NCI-H524 (cell line): ENCODE data around the gene CSTPP1.

Experiments used
- DNase-seq, 2 experiments: peaks; one replicate each; lab custom pipeline; 2025; lab: John Stamatoyannopoulos, UW

Gene CSTPP1

DNA sequence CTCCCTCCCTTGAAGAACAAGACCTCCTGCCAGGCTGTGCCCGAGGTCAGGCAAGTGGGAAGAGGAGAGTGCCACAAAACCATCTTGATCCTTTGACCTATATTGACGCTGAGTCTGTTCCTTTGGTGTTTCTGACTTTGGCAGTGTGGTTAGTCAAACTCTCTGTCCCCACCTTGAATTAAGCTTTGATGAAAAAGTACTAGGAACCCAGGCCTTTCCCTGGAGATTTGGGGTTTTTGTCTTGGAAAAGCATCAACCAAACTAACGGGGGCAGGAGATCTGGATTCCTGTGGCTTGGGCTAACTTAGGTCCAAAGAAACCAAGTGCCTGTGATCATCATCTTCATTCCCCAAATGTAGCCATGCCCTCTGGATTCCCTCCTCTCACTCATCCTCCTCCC lies 199.8 kb downstream of the CSTPP1 start:
- DNase-seq = no peak

DNA sequence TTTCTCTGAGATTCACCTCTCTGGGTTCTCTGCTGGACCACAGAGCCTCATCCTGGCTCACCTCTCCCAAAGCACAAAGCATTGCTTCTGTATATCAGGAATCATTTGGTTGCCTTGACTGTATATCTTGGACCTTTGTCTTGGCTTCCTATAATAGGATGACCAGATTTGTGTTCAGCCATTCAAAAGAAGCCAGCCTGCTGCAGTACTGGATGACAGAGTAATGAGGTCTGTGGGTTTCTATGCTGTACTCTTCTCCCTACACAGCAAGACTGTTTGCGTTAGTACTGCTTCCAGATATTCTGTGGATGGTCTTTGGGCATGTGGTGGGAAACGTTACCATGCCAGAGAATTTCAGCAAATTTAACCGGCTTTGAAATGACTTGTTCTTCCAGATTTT lies 200.4 kb downstream of the CSTPP1 start:
- no peak for DNase-seq

DNA sequence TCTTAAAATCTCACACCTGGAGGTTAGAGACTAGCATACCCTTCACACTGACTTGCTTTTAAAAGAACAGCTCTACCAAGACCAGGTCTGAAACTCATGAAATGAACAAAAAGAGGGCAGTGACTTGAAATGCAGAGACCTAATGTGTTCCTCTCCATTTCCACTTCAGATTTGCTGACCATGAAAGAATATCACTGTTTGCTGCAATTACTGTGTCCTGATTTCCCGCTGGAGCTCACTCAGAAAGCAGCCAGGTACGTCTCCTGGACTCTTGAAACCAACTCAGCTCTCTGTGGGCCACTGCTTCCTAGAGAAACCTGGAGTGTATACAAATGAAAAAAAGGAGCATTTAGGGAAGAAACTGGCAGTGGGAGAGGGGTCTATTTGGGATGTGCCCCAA lies 200.9 kb downstream of the CSTPP1 start:
- no peak for DNase-seq

DNA sequence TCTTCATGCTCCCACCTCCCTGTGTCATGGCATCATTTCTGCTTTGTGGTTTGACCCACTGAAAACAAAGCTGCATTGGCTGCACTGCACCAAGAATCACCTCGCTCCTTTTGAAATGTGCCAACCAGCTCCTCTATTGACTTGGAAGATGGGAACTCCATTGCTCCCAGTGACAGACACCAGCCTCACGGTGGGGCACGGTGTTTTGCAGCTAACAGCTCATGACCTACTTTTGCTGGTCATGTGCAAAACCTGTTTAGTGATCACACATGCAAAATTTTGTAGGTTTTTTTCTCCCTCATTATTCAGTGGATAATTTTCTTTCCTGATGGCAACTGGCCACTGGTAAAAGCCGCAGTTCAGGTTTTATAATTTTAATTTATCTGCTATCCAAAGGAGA lies 203.3 kb downstream of the CSTPP1 start:
- DNase-seq = no peak

DNA sequence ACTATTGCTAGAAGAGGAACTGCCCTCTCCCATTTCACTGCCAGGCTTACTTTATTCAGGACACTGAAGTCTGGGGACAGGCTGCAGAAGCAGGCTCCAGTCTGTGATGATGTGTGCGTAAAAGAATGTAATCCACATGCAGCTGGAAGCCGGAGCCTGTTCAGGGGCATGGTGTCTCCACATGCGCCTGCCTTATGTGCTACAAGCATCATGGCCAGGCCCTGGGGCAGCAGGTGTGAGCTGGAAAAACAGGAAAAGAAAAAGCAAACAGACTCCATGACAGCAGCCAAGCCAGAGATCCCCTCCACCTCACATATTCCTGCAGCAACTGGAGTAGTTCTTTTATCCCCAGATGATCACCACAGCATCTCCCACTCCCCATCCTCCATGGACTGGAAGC lies 206.8 kb downstream of the CSTPP1 start:
- no peak for DNase-seq

DNA sequence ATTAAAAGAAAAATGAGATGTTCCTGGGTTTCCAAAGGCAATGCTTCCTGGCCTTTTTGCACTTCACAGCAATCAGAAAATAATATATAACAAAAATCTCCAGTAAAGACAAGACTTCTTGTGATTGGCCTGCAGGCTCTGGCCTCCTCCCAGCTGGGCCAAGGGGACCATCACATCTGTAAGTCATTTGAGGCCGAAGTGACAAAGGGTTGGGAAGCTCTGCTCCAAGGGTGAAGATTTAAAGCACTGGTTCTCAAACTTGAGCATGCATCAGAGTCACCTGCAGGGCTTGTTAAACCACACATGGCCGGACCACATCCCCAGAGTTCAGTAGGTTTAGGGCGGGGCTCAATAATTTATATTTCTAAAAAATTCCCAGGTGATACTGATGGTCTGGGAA lies 208.0 kb downstream of the CSTPP1 start:
- DNase-seq = no peak

DNA sequence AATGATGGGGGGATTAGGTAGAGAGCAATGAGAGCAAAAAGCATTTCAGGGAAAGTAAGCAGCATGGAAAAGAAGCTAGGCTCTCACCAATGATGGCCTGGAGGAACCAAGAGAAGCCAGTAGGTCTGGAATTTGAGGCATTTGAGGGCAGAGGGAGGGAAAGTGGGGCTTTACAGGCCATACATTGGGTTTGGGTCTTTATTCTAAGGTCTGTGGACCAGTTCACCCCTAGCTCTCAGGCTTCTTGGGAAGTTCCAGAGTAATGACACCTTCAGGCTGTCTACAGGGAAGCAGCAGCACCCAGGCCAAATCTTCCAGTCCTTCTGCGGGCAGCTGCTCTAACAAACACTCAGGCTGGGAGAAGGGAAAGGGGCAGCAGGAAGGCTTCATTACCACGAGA lies 210.7 kb downstream of the CSTPP1 start:
- no peak for DNase-seq

DNA sequence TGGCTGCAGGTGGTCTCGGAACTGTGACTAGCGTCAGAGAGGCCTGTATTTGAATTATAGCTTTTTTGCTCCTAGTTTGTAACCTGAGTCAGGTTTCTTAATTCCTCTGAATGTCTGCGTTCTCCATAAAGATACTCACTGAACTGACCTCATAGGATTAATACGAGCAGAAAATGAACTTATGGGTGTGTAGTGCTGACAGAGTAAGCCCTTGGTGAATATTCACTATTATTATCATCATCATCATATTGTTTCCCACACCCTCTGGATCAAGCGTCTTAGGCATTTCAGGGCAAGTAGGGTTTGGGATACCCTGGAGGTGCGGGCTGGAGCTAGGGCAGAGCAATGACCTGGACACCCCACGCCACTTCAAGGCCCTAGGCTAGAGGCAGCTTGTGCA lies 211.1 kb downstream of the CSTPP1 start:
- no peak for DNase-seq

DNA sequence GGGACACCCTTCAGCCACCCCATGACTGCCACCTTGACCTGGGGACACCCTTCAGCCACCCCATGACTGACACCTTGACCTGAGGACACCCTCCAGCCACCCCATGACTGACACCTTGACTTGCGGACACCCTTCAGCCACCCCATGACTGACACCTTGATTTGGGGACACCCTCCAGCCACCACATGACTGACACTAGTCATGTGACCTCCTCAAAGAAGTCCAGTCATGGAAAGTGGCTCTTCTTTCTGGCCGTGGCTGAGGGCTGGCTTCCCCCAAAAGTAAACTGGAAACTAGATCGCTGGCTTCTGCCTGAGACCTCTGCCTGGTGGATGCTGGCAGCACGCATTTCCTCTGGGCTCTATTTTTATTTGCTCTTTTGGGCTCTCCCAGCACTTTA lies 211.7 kb downstream of the CSTPP1 start:
- DNase-seq = no peak

DNA sequence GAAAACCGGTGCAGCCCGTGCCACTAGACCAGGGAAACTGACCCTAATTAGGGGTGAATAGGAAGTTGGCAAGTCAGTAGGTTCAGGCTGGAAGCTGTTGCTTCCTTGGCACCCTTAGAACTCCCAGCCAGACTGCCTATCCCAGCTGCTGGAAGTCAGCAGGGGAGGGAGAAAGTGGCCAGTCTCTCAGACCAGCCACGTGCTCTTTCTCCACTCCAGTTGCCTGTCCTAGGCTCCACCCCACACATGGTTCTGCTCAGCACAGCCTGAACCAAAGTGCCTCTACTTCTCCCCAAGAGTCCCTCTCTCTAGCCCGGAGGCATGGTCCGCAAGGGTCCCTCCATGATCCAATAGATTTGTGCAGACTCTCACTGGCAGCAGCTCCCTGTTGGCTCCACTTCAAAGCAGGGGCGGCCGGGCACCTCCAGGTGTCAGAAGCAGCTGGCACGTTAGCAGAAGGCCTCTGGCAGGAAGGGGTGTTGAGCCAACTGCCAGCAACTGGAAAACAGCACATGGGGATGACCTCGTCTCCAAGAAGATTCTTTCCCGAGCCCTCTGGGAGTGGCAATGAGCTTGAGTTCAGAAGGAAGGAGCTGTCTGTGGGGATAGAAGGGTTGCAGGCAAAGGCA lies 212.5 kb downstream of the CSTPP1 start:
- peak; percentile 29 to 75 for DNase-seq

DNA sequence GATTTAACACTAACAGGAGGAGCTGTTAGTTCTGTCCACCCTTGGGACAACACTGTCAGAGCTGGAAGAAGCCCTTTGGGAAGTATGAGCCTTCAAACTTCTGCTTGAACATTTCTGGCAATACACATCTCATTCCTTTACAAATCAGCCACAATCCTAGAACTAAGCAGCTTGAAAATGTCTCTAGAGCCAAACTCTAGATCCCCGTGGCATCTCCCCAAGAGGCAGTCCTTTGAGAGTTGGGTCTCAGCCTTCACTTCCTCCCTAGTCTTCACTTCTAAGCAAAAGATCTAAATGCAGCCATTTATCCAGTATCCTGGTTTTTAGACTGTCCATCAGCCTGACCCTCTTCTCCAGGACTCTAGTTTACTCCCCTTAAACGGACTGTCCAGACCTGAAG lies 213.2 kb downstream of the CSTPP1 start:
- DNase-seq = no peak

DNA sequence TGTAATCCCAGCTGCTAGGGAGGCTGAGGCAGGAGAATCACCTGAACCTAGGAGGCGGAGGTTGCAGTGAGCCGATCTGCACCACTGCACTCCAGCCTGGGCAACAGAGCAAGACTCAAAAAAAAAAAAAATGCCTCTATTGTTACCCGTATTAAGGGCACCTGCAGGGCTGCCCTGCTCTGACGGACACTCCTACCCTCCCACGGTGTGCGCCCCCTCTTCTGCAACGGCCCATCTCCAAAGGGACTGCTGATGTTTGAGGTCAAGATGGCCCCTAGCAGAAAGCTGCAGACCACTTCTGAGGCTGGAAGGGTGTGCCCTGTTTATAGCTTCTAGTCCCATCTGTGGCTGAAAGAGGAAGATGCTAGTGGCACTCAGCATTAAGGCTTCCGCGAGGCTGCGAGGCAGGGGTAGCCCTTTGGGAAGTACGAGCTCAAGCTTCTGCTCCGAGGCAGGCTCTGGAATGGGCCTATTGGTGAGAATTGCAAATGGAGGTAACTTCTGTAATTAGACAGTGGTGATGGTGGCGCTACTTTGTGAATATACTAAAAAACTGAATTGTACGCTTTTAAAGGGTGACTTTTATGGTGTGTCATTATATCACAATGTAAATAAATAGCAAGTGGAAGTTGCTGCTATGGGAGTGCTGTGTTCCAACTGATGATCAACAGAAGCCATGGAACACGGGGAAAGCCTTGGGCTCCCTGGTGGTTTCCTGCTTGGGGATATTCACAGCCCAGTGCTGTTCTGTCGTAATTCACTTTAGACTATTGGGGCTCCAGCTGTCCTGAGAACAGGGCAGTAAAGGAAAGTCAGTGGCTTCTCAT lies 215.8 kb downstream of the CSTPP1 start:
- no peak for DNase-seq

DNA sequence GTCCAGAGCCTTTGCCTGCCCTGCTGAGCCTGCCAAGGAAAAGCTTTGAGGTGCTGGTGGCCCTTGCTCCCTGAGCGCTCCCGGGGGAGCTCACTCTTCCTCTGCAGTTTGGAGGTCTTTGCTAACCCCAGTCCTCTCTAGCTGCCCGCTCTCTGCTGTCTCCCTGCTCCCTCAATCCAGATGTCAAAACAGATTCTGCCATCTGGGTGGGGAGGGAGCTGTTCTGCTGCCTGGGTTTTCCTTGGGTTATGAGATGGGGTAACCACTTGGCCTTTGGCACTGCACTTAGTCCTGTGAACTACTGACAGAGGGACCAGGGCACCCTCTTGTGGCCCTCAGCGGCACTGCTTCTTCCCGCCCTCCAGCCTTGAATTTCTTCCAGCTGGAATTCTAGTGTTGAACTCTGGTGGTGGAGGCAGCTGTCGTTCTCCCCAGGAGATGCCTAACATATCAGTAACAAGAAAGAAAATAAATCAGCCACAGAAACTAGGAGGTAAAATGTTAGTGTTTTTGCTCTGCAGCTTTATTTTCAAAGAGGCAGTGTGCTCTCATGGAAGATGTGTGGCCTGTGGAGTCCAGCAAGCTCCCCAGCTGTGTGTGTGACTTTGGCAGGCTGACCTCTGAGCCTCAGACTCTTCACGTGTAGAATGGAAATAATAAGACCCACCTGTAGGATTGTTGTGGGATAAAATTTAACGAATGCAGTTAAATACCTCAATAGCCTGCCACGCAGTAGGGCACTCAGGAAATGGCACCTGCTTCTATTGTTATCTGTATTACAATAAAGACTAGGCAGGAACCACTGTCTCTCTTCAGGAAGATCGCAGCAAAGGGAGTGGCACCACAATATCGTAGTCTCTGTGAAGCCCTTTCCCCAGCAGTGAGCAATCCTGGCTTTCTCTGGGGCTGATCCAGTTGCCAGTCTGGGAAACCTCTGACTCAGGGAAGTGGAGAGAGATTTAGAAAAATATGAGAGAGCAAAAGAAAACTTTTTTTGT lies 216.7 kb downstream of the CSTPP1 start:
- peak; percentile 54 to 87 for DNase-seq

DNA sequence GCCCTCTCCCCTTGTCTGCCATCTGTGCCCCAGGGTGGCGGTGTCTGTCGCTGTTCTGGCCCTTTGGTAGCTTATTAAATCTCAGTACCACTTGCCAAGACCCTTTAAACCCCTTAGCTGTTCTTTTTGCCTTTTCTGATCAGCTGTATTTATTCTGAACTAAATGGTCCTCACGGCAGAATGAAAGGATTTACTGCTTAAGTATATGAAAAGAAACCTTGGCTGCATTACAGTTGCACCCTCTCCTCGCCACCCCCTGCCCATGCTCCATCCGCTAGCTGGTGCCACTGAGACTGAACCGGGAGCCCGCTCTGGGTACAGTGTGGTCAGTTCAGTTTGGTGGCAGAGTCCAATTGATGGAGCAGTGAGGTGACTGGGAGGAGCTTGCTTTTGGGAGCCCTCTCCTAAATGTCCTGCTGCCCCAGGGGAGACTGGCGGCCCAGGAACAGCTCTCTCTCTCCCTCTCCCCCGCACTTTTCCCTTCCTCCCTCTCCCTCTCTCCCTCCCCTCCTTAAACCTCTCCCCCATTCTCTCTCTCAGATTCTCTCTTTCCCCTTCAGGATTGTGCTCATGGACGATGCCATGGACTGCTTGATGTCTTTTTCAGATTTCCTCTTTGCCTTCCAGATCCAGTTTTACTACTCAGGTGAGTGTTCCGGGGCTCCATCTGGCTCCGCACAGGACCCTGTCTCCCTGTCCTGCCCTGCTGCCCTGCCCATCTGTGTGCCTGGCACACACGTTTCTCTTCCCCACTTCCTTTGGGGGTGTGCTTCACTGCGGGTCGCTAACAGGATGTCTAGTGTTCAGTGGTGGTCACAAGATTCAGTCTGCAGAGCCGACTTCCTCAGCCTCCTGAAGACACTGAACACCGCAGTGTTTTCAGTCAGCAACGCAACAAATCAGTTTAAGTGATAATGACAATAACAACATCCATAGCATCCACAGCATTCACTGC lies 218.3 kb downstream of the CSTPP1 start:
- DNase-seq = no peak

DNA sequence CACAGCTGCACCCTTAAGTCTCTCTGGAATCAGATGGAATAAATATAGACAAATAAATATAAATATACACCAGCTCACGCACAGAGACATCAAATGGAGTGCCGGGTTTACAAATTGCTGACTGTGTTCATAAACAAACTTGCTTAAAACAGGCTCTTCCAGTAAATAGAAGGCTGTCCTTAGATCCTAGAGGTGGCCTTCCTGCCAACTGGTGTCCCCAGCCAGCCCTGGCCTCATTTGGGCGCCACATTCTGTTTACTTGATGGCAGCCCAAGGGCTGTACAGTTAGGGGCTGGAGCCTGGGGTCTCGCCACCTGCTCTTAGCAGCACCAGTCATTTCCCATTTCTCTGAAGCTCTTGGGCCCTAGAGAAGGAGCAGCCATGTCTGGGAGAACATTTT lies 219.3 kb downstream of the CSTPP1 start:
- DNase-seq = no peak

DNA sequence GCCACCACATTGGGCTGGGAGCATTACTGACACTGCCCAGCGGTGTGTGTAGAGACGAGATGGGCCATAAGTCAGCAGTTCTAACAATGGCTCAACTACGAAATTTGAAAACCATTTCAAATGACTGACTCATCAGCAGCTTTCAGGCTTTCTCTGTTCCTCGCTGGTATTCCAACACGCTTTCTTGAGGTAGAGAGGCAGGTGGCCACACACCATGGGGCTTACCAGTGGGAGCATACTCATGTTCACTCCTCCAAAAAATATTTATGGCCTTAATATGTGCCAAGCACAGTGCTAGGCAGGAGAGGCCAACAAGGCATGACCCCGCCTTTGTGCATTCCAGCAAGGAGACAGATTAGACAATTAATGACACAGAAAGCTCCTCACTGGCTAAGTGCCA lies 219.8 kb downstream of the CSTPP1 start:
- DNase-seq = no peak

DNA sequence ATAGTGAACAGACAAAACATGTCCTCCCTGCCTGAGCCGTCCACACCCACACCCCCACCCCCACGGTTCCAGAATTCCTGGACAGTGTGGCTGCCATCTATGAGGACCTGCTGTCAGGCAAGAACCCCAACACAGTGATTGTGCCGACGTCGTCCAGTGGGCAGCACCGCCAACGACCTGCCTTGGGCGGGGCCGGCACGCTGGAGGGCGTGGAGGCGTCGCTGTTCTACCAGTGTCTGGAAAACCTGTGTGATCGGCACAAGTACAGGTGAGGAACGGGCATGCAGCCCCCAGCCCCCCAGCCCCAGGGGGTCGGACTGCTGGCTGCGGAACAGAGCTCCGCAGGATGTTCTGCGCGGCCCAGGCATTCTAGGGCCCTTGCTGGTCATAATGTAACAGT lies 220.4 kb downstream of the CSTPP1 start:
- DNase-seq = no peak

DNA sequence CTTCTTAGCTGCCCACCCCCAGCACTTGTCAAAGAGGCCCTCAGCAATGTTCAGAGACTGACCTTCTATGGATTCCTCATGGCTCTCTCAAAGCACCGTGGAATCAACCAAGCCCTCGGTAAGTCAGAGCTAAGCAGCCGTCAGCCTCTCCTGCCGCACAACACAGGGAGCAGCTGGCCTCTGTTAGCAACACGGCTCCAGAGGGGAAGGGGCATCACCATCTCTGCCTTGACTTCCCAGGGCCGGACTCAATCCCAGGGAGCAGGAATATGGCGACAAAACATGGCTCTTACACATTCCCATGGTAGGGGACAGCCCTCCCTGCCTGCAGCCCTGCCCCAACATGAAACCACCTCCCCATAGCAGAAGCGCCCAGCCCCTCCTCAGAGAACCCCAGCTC lies 221.2 kb downstream of the CSTPP1 start:
- DNase-seq = no peak

DNA sequence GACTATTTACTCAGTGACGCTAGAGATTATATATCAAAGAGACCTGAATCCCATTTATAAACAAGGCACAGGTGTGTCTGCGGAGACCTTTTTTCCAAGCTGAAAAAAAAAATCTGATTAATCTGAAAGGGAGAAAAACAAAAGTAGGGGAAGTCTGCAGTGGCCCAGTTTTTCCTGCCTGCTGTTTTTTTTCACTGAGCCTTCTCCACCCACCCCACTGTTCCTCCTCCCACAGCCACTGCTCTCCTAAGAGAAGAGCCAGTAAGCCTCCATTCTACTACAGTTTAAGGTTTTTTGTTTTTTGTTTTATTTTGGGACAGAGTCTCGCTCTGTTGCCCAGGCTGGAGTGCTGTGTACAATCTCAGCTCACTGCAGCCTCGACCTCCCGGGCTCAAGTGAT lies 221.7 kb downstream of the CSTPP1 start:
- DNase-seq = no peak

DNA sequence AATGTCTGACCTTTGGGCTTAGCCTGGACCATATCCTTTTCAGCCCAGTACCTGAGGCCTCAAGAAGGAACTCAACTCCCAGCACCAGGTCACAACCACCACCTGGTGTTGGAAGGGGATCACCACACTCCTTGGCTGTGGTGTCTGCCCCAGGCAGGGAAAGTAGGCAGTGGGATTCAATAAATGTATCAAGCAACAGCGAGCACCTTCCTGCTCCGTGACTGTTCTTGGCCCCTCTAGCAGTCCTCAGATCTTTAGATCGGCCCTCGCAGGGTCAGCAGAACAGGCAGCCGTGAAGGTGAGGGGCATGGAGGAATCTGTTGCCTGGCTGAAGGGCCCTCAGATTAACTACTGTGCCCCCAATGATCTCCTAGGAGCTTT lies 224.2 kb downstream of the CSTPP1 start:
- DNase-seq = no peak

DNA sequence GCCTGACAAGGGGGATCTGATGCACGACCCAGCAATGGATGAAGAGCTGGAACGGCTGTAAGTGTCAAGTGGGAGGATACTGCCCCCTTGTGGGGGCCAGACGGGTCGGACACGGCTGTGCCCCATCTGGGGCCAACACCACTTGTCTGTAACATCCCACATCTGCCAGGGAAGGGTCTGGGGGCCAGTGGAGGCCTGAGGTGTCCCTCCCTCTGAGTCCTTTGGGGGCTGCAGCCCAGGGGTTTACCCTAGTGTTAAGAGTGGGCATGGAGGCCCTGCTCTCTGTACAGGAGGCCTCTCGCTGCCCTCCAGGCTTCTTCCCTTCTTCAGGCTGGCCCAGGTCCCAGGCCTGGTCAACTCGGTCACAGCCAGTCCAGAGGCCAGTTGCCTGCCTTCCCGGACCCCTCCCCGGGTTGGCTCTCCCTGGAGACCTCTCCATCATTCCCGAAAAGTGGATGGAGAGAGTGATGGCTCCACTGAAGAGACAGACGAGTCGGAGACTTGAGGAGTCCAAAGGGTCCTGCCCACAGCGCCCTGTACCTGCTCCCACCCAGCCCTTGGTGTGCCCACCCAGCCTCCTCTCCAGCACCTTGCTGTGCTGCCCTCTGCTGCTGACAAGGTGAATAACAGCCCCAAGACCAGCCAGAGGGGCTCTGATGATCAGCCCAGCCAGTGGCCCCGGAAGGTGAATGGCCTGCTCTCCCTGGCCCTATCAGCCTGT lies 224.7 kb downstream of the CSTPP1 start:
- DNase-seq = peak in 1 of 2 experiments; percentile 70
